NCI-H446 (cell line): ENCODE measurements around the gene PTX4.
A peak's percentile ranks its signal among the peaks of the same experiment; 100 is the strongest.

Experiments
- DNase-seq, 2 experiments: peaks; one replicate each; lab custom pipeline; 2025; lab: John Stamatoyannopoulos, UW

PTX4 gene

DNA sequence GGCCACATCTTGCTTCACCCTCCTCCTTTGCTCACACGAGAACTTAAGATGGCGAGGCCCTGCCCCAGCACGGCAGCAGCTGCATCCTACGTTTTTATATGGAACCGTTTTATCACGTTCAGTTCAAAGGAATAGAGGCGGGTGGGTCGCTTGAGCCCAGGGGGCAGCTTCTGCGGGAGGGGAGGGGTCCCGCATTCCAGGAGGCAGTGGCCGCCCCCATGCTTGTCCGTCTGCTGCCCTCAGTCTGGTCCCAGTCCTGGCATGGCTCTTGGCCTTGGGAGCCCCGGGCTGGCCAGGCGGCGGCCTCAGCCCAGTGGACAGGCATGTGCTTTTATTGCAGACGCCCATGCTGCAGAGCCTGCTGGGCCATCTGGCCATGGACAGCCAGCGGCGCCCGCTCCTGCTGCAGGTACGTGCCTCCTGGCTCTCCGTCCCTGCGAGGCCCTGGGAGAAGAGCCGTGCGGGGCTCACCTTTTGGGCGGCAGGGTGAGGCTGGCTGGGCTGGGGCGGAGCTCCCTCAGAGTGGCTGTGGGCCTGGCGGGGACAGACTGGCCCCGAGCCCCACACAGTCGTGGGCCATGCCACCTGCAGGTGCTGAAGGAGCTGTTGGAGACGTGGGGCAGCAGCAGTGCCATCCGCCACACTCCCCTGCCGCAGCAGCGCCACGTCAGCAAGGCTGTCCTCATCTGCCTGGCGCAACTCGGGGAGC is 11.2 kb upstream of the PTX4 start:
- no peak for DNase-seq

DNA sequence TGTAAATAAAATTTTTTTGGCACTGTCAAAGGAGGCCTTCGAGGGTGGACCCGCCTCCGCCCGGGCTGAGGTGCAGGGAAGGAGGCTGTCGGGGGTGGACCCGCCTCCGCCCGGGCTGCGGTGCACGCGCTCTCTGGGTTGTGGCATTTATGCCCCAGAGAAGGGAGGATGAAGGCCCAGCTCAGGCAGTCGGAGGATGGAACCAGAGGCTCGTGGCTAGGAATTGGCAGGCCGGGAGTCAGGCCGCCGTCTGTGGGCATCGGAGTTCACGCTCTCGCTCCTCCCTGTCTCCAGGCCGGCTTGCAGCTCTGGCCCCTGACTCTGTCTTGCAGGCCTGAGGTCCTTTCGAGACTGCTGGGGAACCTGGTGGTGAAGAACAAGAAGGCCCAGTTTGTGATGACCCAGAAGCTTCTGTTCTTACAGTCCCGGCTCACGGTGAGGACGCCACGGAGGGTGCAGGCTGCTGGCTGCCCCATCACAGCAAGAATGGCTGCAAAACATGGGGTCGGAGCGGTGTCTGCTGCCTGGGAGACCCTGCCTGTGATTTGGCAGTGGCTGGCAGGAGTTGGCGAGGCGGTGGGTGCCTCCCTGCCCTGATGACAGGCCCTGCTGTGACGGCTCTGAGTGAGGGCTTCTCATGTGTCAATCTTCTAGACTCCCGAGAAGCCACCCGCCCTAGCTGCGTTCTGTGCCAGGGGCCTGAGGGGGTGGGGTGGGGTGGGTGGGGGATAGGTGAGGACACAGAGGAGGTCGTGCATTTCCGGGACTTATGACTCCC is 10.3 kb upstream of the PTX4 start:
- DNase-seq, result no peak

GRCh38 chr16:1497014-1497598 is 8.4 kb upstream of the PTX4 start:
- DNase-seq, result no peak

GRCh38 chr16:1496464-1496863 is 7.7 kb upstream of the PTX4 start:
- DNase-seq, result no peak

- DNase-seq, result no peak
Measured at GRCh38 chr16:1495889-1496262, 7.1 kb upstream of the PTX4 start.

GRCh38 chr16:1495211-1495888 is 6.6 kb upstream of the PTX4 start:
- DNase-seq, result no peak

- DNase-seq, result no peak
Measured at GRCh38 chr16:1494711-1495110, 6.0 kb upstream of the PTX4 start.

- no peak for DNase-seq
Measured at GRCh38 chr16:1494129-1494640, 5.4 kb upstream of the PTX4 start.

DNA sequence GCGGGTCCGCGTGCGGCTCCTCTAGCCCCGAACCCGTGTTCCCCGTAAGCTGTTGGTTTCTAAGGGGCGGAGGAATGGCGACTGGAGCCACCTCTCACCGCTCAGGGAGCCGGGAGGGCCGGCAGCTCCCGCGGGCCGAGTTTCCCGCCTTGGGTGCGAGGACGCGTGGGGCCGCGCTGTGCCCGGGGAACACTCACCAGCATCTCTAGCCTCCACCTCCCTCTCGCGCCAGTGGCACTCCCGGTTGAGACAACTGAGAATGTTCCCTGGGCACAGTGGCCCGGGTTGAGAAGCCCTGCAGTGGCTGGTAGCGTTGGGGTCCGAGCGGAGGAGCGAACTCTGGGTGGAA is 5.0 kb upstream of the PTX4 start:
- DNase-seq, result no peak

DNA sequence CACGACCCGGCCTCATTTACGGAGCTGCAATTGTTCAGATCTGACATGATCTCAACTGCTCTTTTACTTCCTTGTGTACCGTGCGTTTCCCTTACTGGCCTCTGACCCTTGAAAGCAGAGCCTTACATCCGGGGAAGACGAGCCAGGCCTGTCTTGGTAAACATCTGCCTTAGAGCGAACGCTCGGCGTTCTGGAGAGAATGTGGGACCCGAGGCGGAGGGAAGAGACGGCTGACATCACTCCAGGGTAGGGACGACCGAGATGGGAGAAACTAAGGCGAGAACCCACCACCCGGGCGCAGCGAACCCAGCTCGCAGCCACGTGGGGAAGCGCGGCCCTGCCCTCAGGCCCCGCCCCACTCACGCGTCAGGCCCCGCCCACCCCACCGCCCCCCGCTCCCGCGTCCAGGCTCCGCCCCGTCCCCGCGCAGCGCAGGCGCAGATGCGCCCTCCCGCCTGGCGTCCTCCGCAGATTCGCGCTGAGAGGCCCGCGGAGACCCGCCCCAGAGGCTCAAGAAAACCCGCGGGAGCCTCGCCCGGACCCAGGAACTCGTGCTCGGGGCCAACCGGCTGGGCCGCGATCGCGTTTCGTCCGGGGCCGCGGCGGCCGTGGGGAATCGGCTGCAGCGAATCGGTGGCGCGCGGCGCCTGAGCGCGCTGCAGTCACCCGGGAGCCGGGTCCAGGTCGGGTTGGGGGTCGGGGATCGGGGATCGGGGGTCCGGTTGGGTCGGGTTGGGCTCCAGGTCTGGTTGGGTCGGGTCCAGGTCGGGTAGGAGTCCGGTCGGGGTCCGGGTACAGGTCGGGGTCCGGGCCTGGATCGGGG is 4.4 kb upstream of the PTX4 start, which contains the start of gene TELO2:
Gene TELO2, plus strand, starts transcription at position 438 of the 823 bp plus-strand sequence. CDS start 922 bp downstream, outside the sequence.
- DNase-seq, result peak; percentile 39 to 86

DNA sequence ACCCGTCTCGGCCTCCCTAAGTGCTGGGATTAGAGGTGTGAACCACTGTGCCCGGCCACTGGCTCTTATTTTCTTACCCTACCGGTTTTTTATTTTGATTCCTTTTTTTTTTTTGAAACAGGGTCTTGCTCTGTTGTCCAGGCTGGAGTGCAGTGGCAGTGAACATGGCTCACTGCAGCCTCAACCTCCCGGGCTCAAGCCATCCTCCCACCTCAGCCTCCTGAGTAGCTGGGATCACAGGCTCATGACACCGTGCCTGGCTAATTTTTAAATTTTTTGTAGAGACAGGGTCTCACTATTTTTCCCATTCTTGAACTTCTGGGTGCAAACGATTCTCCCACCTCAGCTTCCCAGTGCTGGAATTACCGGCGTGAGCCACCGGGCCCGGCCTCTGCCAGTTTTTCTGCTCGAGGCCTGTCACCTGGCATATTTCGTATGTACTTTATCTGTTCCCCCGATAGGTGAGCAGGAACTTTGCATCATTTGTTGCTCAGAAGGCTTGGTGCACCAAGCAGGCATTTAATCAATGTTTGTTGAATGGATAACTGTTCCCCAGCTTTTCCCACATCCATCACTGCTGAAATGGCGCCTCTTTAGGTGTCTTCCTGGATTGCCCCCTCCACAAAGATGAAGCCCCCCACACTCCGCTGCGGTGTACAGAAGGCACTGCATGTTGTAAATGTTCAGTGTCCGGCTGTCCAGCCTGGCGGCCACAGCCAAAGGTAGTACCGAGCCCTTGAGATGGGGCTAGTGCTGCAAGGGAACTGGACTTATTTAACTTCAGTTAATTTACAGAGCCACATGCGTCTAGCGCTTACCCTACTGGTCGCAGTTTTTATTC is 3.6 kb upstream of the PTX4 start:
- no peak for DNase-seq

- no peak for DNase-seq
Measured at GRCh38 chr16:1491327-1491726, 2.6 kb upstream of the PTX4 start.

DNA sequence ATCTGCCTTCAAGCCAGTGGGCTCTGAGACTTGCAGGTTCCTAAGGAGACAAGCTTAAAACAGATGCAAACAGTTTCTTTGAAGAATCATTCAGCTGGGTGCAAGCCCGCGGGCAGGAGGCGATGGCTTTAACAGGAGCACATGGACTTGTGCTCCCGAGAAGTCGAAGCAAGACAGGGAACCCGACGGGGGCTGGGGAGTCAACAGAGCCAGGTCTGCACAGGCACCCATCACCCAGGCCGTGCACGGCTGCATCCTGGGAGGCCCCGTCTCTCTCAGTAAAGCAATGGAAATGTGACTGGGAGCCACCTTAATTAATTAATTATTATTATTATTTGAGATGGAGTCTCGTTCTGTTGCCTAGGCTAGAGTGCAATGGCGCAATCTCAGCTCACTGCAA is 333 bp upstream of the PTX4 start:
- no peak for DNase-seq

- DNase-seq, result no peak
Measured at GRCh38 chr16:1488054-1488601, 616 bp downstream of the PTX4 start.

DNA sequence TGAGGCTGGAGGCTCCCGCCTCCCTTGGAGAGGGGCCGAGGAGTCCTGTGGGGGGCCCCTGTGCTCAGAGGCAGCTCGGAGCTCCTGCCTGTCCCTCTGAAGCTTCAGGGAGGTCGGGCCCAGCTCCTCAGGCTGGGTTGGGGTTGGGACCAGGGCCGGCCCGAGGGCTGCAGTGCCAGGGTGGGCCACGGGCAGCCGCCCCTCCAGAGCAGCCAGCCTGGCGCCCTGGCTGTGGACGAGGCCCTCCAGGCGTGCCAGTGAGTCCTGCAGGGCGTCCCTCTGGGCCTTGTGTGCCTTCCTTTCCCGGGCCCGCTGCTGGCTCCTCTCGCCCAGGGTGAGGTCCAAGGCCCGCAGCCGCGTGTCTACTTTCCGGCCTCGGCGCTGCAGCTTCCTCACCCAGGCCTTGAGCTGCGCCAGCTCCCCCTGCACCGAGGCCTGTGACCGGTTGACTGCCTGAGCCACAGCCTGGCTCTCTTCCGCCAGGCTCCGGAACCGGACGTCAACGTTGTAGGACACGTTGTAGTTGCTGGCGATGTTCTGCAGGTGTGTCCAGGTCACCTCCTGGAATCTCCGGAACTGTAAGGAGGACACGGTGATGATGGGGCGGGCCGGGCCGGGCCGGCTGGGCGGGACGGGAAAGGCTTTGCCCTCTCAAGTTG is 1.2 kb downstream of the PTX4 start:
- DNase-seq, result no peak

- no peak for DNase-seq
Measured at GRCh38 chr16:1486551-1487390, 2.0 kb downstream of the PTX4 start.

DNA sequence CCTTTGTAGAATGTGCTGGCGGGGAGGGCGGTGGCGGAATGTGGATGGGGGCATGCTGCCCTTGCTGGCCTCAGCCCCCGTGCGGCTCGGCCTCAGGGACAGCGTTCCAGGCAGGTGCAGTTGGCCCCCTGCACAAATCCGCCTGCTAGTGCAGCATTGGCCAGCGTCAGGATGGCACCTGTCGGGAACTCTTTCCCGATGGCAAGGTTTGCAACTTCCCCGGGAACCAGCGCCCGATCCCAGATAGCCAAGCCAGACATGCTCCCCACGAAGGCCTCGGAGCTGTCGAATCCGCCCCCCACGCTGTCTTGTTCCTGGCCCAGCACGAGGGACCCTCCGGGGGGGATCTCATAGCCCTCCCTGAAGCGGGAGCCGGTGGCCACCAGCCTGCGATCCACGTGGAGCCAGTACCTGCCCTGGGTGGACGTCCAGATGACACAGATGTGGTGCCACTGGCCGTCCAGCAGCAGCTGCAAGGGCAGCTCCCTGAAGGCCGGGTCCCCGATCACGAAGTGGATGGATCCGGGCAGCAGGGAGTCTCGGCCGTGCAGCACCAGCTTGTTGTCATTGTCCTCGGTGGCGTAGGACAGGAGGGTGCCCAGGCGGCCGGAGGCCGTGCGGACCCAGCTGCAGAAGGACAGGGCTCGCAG is 2.8 kb downstream of the PTX4 start:
- no peak for DNase-seq
